Breast epithelium (tissue), 3 donors: ENCODE results near the gene HOXC5.

Experiments used
- CTCF ChIP-seq, 3 donors: fragments of 450-650 bp; IDR thresholded peaks; one replicate each; pipeline ENCODE4 v1.5.1; 2016 to 2017; ENCODE audit warnings: antibody characterized with exemption in 3 of 3, mild to moderate bottlenecking in 3 of 3, moderate library complexity in 3 of 3
- POLR2AphosphoS5 ChIP-seq, 3 donors: sonication (generic); formaldehyde crosslinking; IDR thresholded peaks; one replicate each; pipeline ENCODE4 v1.6.1; 2017; ENCODE audit warnings: antibody characterized with exemption in 3 of 3

- TF ChIP-seq CTCF (IDR thresholded peaks at IDR 0.05): no peak
- no peak for TF ChIP-seq POLR2AphosphoS5 (IDR thresholded peaks at IDR 0.05)
These were observed 32.8 kb downstream of the HOXC5 start for GRCh38 chr12:54065677-54066076.
